ENCODE measurements around the gene SRSF3. TPM values are rescaled to one million over a fixed set of nuclear protein-coding genes. Genes with fewer than 3 reads are reported as not detected.

The SRSF3 gene
- total and polyA plus RNA-seq, 12 donors = 28.9 to 291 (median 123) TPM

DNA sequence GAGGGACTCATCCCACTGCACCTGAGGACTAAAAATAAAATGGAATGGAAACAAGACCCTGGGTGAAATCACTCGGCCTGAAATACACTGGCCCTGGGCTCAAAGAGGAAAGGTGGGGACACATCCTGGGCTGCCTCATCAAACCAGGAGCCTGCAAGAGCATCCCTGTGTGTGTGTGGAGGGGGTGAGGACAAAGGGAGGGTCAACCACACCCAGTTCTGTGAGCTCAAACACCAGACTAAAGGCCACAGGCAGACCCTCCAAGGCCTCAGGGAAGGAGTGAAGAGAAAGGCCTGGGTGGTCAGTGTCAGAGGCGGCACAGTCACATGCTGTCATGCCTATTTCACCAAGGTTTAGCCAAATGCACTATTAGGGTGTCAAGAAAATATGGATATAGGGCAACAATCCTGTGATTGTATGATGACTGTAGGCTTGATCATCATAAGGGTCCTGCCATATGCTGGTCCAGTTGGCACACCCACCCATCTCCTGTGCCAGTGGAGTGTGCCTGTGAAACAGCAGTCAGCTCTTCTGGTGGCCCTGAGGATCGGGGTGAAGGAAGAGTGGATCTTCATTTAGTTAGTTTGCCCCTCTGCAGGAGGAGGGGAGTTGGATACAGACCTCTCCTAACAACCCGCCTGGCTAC, 28.9 kb downstream of the SRSF3 start:
- Histone ChIP-seq H3K27me3 (no peaks in the 10 kb centered on the region), H3K9me3 (replicated peaks in 1 of 3) (no peaks in the 10 kb centered on the region), H3K36me3 (replicated peaks in 1 of 2) (no peaks in the 10 kb centered on the region), H3K4me1 (replicated peaks in 1 of 2) (peaks cover 2 to 30% of the 10 kb centered on the region in 2 donors), H3K27ac (no peak overlapping the region), H3K4me3 (no peak overlapping the region)
- 31 to 44% (median 39%) methylated on average over 4 of the region's 4 CpGs for WGBS, 4 donors
- TF ChIP-seq POLR2A (IDR thresholded peaks at IDR 0.05) = no peak
- TF ChIP-seq, protein P1, sequence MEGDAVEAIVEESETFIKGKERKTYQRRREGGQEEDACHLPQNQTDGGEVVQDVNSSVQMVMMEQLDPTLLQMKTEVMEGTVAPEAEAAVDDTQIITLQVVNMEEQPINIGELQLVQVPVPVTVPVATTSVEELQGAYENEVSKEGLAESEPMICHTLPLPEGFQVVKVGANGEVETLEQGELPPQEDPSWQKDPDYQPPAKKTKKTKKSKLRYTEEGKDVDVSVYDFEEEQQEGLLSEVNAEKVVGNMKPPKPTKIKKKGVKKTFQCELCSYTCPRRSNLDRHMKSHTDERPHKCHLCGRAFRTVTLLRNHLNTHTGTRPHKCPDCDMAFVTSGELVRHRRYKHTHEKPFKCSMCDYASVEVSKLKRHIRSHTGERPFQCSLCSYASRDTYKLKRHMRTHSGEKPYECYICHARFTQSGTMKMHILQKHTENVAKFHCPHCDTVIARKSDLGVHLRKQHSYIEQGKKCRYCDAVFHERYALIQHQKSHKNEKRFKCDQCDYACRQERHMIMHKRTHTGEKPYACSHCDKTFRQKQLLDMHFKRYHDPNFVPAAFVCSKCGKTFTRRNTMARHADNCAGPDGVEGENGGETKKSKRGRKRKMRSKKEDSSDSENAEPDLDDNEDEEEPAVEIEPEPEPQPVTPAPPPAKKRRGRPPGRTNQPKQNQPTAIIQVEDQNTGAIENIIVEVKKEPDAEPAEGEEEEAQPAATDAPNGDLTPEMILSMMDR (IDR thresholded peaks at IDR 0.05) = no peak
- intact Hi-C loops (cut with DNase I) = loop anchor here (2.0 to 5.0 kb wide), 3 partner anchors 59 to 102 kb away; no protein-coding TSS in a partner anchor
- DNase-seq = peak in 3 of 7 donors; percentile 9 to 49 (median 14)

DNA sequence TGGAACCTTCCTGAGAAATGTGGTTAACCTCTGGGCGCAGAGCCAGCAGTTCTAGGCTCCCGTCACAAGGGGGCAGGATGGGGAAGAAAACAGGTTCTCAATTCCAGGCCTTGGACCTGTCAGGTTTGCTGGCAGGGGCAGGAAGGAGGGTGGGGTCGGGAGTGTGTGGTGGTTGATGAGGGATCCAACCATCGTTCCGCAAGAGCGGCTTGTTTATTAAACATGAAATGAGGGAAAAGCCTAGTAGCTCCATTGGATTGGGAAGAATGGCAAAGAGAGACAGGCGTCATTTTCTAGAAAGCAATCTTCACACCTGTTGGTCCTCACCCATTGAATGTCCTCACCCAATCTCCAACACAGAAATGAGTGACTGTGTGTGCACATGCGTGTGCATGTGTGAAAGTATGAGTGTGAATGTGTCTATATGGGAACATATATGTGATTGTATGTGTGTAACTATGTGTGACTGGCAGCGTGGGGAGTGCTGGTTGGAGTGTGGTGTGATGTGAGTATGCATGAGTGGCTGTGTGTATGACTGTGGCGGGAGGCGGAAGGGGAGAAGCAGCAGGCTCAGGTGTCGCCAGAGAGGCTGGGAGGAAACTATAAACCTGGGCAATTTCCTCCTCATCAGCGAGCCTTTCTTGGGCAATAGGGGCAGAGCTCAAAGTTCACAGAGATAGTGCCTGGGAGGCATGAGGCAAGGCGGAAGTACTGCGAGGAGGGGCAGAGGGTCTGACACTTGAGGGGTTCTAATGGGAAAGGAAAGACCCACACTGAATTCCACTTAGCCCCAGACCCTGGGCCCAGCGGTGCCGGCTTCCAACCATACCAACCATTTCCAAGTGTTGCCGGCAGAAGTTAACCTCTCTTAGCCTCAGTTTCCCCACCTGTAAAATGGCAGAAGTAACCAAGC, 29.6 kb downstream of the SRSF3 start:
- Histone ChIP-seq H3K27ac (no peak overlapping the region), H3K4me3 (no peak overlapping the region), H3K9me3 (replicated peaks in 1 of 3) (no peaks in the 10 kb centered on the region), H3K4me1 (replicated peaks in 1 of 2) (peaks cover 8 to 38% of the 10 kb centered on the region in 2 donors), H3K27me3 (no peaks in the 10 kb centered on the region), H3K36me3 (replicated peaks in 1 of 2) (no peaks in the 10 kb centered on the region)
- WGBS, 4 donors = 47 to 50% (median 49%) methylated on average over 18 of the region's 18 CpGs
- intact Hi-C loops (cut with DNase I) = loop anchor here (2.0 to 5.0 kb wide), 3 partner anchors 58 to 101 kb away; no protein-coding TSS in a partner anchor
- DNase-seq = peak; percentile 85 to 95 (median 90)
- TF ChIP-seq, protein P1 (IDR thresholded peaks at IDR 0.05) = peak; percentile 75 to 93 (median 88)
- TF ChIP-seq POLR2A (IDR thresholded peaks at IDR 0.05) = no peak

DNA sequence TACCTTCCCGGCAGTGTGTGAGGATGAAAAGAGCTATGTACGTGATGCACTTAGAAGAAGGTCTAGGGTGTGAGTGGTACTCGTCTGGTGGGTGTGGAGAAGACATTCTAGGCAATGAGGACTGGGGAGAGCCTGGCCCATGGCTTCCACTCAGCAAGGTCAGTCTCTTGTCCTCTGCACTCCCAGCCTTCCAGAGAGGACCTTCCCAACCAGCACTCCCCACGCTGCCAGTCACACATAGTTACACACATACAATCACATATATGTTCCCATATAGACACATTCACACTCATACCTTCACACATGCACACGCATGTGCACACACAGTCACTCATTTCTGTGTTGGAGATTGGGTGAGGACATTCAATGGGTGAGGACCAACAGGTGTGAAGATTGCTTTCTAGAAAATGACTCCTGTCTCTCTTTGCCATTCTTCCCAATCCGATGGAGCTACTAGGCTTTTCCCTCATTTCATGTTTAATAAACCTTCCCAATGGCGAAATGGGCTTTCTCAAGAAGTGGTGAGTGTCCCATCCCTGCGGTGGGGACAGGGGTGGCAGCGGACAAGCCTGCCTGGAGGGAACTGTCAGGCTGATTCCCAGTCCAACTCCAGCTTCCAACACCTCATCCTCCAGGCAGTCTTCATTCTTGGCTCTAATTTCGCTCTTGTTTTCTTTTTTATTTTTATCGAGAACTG, 30.4 kb downstream of the SRSF3 start:
- Histone ChIP-seq H3K4me3 (no peak overlapping the region), H3K9me3 (replicated peaks in 1 of 3) (no peaks in the 10 kb centered on the region), H3K4me1 (replicated peaks in 1 of 2) (peaks cover 8 to 38% of the 10 kb centered on the region in 2 donors), H3K27ac (peak overlapping the region in 1 of 5 donors; percentile 21), H3K27me3 (no peaks in the 10 kb centered on the region), H3K36me3 (replicated peaks in 1 of 2) (no peaks in the 10 kb centered on the region)
- intact Hi-C loops (cut with DNase I) = loop anchor here (5.0 kb wide), 3 partner anchors 53 to 98 kb away; partner anchors contain the start of gene CDKN1A (in 1 of the 2)
- DNase-seq = peak in 3 of 7 donors; percentile 5 to 48 (median 10)
- 85 to 87% (median 86%) methylated on average over 11 of the region's 11 CpGs for WGBS, 4 donors
- TF ChIP-seq, protein P1 (IDR thresholded peaks at IDR 0.05) = no peak
- no peak for TF ChIP-seq POLR2A (IDR thresholded peaks at IDR 0.05)

All from adrenal gland (tissue), 12 donors.